NCI-H1694 (cell line): ENCODE results near the gene STAT6.
"Not testable (repeated sequence)": the region's sequence is repeated elsewhere in the genome, so short reads cannot be mapped to it uniquely, and the experiment has no call there.

Experiments used
- DNase-seq: peaks from one replicate; lab custom pipeline; 2025; lab: John Stamatoyannopoulos, UW

Gene STAT6

GRCh38 chr12:57126061-57126460, 14.9 kb upstream of the STAT6 start:
- no peak for DNase-seq

GRCh38 chr12:57124261-57124877, 13.2 kb upstream of the STAT6 start:
- peak; percentile 56 for DNase-seq

GRCh38 chr12:57123813-57124212, 12.7 kb upstream of the STAT6 start:
- DNase-seq = no peak

- DNase-seq = not testable (repeated sequence)
Observed at GRCh38 chr12:57120718-57121117, 9.6 kb upstream of the STAT6 start.

- no peak for DNase-seq
Observed at GRCh38 chr12:57119294-57120085, 8.3 kb upstream of the STAT6 start.

- DNase-seq = no peak
Observed at GRCh38 chr12:57118711-57119271, 7.6 kb upstream of the STAT6 start.

- DNase-seq = no peak
Observed at GRCh38 chr12:57116580-57117281, 5.6 kb upstream of the STAT6 start.

- no peak for DNase-seq
Observed at GRCh38 chr12:57112492-57113294, 1.5 kb upstream of the STAT6 start.

- DNase-seq = no peak
Observed at GRCh38 chr12:57110104-57111030, 795 bp downstream of the STAT6 start.

GRCh38 chr12:57109207-57110103, 1.7 kb downstream of the STAT6 start:
- DNase-seq = no peak

- DNase-seq = no peak
Observed at GRCh38 chr12:57107456-57108155, 3.6 kb downstream of the STAT6 start.

GRCh38 chr12:57106021-57106708, 5.0 kb downstream of the STAT6 start:
- no peak for DNase-seq

- no peak for DNase-seq
Observed at GRCh38 chr12:57105011-57105753, 6.0 kb downstream of the STAT6 start.

GRCh38 chr12:57104292-57104910, 6.8 kb downstream of the STAT6 start:
- DNase-seq = no peak

- DNase-seq = no peak
Observed at GRCh38 chr12:57103856-57104255, 7.3 kb downstream of the STAT6 start.

GRCh38 chr12:57101892-57102695, 9.1 kb downstream of the STAT6 start:
- no peak for DNase-seq
